Uterus (tissue), 2 donors: ENCODE results near the gene TMEM209.

Experiments
- CTCF ChIP-seq, 4 experiments: fragments of 200-600 bp in 2 of 4; fragments of 450-650 bp in 2 of 4; sonication (generic) in 2 of 4; IDR thresholded peaks; one replicate each; pipeline ENCODE4 v1.5.1; 2016 to 2019; ENCODE audit warnings: antibody characterized with exemption in 4 of 4, mild to moderate bottlenecking in 2 of 4, moderate library complexity in 1 of 4
- POLR2A ChIP-seq, 2 donors: fragments of 450-650 bp; IDR thresholded peaks; one replicate each; pipeline ENCODE4 v1.6.1; 2016; ENCODE audit warnings: antibody characterized with exemption in 2 of 2, mild to moderate bottlenecking in 1 of 2, moderate library complexity in 1 of 2

- TF ChIP-seq CTCF (IDR thresholded peaks at IDR 0.05) = no peak
- TF ChIP-seq POLR2A (IDR thresholded peaks at IDR 0.05) = no peak
Measured at GRCh38 chr7:130148561-130148960, 56.6 kb downstream of the TMEM209 start.
